ENCODE measurements around the gene C18orf32. TPM values are rescaled to one million over a fixed set of nuclear protein-coding genes. Genes with fewer than 3 reads are reported as not detected.
A peak's percentile ranks its signal among the peaks of the same experiment; 100 is the strongest.
"Not testable (repeated sequence)": the region's sequence is repeated elsewhere in the genome, so short reads cannot be mapped to it uniquely, and the experiment has no call there.

The C18orf32 gene
- total RNA-seq, 2 experiments from 2014 or later, result 14.9 to 20.9 TPM

DNA sequence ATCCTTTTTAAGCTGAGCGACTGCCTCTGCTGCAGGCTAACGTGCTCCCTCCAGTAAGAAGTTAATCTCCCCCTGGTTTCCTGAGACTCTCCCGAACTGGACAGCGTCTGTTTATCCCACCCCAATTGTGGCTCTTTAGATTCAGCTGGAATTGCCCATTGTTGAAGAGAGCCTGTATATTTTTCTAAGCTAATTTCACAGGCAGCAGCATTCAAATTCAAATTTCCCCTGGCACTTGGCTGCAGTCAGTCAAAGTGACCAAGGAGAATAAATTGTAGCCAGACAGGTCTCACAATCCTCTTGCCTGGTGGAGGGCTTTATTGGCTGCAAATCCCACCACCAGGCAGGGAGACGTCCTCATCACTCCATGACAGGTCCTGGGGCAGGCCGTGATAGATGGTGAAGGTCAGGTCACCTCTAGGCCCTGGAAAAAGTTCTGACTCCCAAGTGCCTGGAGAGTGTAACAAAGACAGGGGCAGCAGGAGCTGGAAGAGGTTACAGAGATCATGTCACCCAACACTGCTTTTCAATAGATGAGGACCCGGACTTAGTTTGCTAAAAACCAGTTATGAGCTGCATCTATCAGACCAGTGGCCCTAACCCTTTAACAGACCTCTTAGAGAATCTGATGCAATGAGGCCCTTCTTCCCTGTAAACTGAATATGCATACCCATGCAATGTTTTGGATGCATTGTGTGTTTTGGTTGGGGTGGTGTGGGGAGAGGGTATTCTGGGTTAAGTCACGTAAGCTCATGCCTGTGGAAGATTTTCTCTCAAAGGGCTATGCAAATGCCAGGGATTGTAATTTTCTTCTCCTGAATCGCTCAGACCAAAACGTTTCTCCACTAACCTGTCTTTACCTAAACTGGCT, 32.3 kb upstream of the C18orf32 start:
- CTCF ChIA-PET, result interaction anchor here (1.6 to 3.3 kb wide), 2 partner anchors 9 to 339 kb away, joined by 5 to 14 read pairs; no protein-coding TSS in a partner anchor
- ATAC-seq (no peak), DNase-seq (no peak)
- no peaks in the 10 kb centered on the region for H3K36me3 Mint-ChIP-seq (ENCODE audit: low read depth)
- no peaks in the 10 kb centered on the region for H3K4me1 Mint-ChIP-seq (ENCODE audit: low read depth)
- H3K27me3 Mint-ChIP-seq (ENCODE audit: low read depth), result peaks cover 9% of the 10 kb centered on the region
- no peak overlapping the region for H3K27ac Mint-ChIP-seq
- POLR2A ChIA-PET, result interaction anchor here (0.7 kb wide), 1 partner anchor 1452 kb away, joined by 4 read pairs; no protein-coding TSS in a partner anchor
- no peaks in the 10 kb centered on the region for H3K9me3 Mint-ChIP-seq (ENCODE audit: insufficient read depth)
- H3K4me3 Mint-ChIP-seq, result no peak overlapping the region

DNA sequence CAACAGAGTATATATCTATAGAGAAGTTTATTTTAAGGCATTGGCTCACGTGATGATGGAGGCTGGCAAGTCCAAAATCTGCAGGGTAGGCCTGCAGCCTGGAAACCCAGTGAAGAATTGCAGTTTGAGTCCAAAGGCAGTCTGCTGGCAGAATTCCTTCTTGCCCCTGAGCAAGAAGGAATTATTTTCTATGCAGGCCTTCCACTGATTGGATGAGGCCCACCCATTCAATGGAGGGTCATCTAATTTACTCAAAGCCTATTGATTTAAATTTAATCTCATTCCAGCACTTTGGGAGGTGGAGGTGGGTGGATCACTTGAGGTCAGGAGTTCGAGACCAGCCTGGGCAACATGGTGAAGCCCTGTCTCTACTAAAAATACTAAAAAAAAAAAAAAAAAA, 30.4 kb upstream of the C18orf32 start:
- CTCF ChIA-PET, result interaction anchor here (1.3 kb wide), 1 partner anchor 344 kb away, joined by 3 read pairs; no protein-coding TSS in a partner anchor
- H3K27me3 Mint-ChIP-seq (ENCODE audit: low read depth), result peaks cover 2% of the 10 kb centered on the region

DNA sequence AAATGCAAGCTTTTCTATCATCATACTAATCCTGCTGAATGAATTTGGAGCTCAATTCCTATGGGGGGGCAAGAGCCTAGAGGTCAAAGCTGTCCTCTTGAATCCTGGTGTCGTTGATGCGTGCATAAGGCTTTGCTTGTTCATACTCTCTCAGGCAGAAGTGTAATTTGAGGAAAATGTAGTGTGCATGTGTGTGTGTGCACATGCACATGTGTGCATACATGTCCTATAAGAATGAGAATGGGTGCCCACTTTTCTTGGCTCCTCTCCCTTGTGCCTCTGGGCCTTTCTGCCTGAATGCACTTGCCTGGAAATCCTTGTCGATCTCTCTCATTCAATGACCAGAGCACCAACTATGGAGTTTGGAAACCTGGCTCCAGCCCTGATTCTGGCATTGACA, 28.5 kb upstream of the C18orf32 start:
- ATAC-seq, result no peak
- H3K36me3 Mint-ChIP-seq (ENCODE audit: low read depth), result no peaks in the 10 kb centered on the region
- no peaks in the 10 kb centered on the region for H3K9me3 Mint-ChIP-seq (ENCODE audit: insufficient read depth)
- CTCF ChIA-PET, result interaction anchor here (1.9 kb wide), 1 partner anchor 343 kb away, joined by 10 read pairs; no protein-coding TSS in a partner anchor
- H3K4me1 Mint-ChIP-seq (ENCODE audit: low read depth), result no peaks in the 10 kb centered on the region
- POLR2A ChIA-PET, result no interaction called here
- H3K27me3 Mint-ChIP-seq (ENCODE audit: low read depth), result peaks cover 2% of the 10 kb centered on the region
- H3K4me3 Mint-ChIP-seq, result no peak overlapping the region
- DNase-seq, result no peak
- no peak overlapping the region for H3K27ac Mint-ChIP-seq

More for the DNA sequence above, 30.4 kb upstream of the C18orf32 start:
- H3K36me3 Mint-ChIP-seq (ENCODE audit: low read depth), result no peaks in the 10 kb centered on the region
- H3K9me3 Mint-ChIP-seq (ENCODE audit: insufficient read depth), result no peaks in the 10 kb centered on the region
- H3K4me1 Mint-ChIP-seq (ENCODE audit: low read depth), result no peaks in the 10 kb centered on the region
- DNase-seq, result no peak
- no peak for ATAC-seq
- no peak overlapping the region for H3K27ac Mint-ChIP-seq
- POLR2A ChIA-PET, result no interaction called here
- H3K4me3 Mint-ChIP-seq, result no peak overlapping the region

DNA sequence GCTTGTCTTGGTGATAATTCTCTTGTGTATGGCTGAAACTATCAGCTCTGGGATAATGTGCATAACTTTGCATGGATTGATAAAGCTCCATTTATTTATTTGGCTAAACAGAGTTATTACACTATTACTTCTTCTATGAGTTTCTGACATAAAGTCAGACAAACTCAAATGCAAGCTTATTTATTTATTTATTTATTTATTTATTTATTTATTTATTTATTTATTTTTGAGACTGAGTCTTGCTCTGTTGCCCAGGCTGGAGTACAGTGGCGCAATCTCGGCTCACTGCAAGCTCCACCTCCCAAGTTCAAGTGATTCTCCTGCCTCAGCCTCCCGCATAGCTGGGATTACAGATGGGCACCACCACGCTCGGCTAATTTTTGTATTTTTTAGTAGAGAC, 28.0 kb upstream of the C18orf32 start:
- H3K4me1 Mint-ChIP-seq (ENCODE audit: low read depth); ATAC-seq; DNase-seq; POLR2A ChIA-PET; H3K4me3 Mint-ChIP-seq; H3K9me3 Mint-ChIP-seq (ENCODE audit: insufficient read depth); H3K27ac Mint-ChIP-seq; H3K27me3 Mint-ChIP-seq (ENCODE audit: low read depth); H3K36me3 Mint-ChIP-seq (ENCODE audit: low read depth): not testable (repeated sequence)
- CTCF ChIA-PET, result interaction anchor here (1.9 kb wide), 1 partner anchor 344 kb away, joined by 10 read pairs; no protein-coding TSS in a partner anchor

DNA sequence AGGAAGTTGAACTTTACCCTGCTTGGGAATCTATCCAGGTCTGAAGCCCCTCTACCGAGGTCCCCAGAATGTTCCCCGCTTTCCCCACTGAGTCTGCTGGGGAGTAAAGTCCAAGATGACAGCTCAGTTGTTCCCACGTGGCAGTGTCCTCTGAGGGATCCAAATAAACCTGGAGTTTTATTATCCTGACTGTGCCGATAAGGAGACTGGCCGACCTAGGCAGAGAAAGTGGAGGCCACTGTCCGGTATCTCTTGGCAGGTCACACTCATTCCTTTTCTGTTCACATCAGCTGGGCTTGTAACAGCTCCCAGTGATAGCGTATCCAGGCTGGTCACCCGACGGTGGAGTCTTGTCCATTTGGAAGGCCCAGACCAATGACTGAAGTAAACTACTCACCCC, 27.5 kb upstream of the C18orf32 start:
- Mint-ChIP-seq H3K36me3 (ENCODE audit: low read depth) (no peaks in the 10 kb centered on the region), H3K27me3 (ENCODE audit: low read depth) (peaks cover 3% of the 10 kb centered on the region), H3K9me3 (ENCODE audit: insufficient read depth) (no peaks in the 10 kb centered on the region), H3K27ac (no peak overlapping the region), H3K4me1 (ENCODE audit: low read depth) (no peaks in the 10 kb centered on the region), H3K4me3 (no peak overlapping the region)
- ATAC-seq, result no peak
- ChIA-PET CTCF (interaction anchor here (1.9 kb wide), 1 partner anchor 344 kb away, joined by 10 read pairs; no protein-coding TSS in a partner anchor), POLR2A (no interaction called here)
- no peak for DNase-seq

DNA sequence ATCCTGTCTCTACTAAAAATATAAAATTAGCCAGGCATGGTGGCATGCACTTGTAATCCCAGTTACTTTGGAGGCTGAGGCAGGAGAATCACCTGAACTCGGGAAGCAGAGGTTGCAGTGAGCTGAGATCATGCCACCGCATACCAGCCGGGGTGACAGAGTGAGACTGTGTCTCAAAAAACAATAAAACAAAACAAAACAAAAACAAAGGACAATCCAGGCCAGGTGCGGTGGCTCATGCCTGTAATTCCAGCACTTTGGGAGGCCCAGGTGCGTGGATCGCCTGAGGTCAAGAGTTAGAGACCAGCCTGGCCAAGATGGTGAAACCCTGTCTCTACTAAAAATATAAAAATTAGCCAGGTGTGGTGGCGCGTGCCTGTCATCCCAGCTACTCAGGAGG, 25.8 kb upstream of the C18orf32 start:
- H3K4me3 Mint-ChIP-seq; H3K36me3 Mint-ChIP-seq (ENCODE audit: low read depth); H3K9me3 Mint-ChIP-seq (ENCODE audit: insufficient read depth); H3K27ac Mint-ChIP-seq; CTCF ChIA-PET; DNase-seq; ATAC-seq; H3K4me1 Mint-ChIP-seq (ENCODE audit: low read depth): not testable (repeated sequence)
- peaks cover 11% of the 10 kb centered on the region for H3K27me3 Mint-ChIP-seq (ENCODE audit: low read depth)
- POLR2A ChIA-PET, result interaction anchor here (0.7 kb wide), 1 partner anchor 93 kb away, joined by 6 read pairs; no protein-coding TSS in a partner anchor

DNA sequence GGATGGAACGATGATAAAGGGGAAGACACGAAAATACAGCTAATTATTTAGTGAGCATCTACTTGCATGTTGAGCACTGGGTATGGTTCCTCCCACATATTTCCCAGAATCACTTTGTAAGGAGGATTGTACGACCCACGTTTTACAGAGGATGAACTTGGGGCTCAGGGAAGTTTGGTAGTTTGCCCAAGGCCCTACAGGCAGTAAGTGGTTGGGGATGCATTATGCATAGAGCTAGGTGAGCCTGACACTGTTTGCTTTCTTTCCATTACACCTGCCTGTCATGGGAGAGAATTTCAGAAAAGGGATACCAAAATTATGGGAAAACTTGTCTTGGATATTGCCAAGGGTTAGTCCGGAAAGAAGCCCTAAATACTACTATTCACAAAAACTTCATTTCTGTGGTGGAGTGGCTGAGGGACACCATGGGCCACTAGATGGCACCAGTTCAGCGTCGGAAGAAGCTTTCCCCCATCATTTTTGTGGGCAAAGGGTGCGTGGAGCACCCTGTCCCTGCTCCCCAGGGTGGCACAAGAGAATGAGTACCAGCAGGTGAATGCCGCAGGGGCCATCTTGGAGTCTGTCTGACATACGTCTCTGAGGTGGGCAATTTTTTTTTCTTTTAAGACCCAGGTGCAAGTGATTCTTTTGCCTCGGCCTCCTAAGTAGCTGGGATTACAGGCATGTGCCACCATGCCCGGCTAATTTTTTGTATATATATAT, 23.5 kb upstream of the C18orf32 start:
- H3K4me1 Mint-ChIP-seq (ENCODE audit: low read depth), result no peaks in the 10 kb centered on the region
- peak; percentile 74 for ATAC-seq
- peaks cover 18% of the 10 kb centered on the region for H3K27me3 Mint-ChIP-seq (ENCODE audit: low read depth)
- H3K36me3 Mint-ChIP-seq (ENCODE audit: low read depth), result no peaks in the 10 kb centered on the region
- POLR2A ChIA-PET, result no interaction called here
- no peak overlapping the region for H3K27ac Mint-ChIP-seq
- no peaks in the 10 kb centered on the region for H3K9me3 Mint-ChIP-seq (ENCODE audit: insufficient read depth)
- CTCF ChIA-PET, result interaction anchor here (0.7 to 2.9 kb wide), 21 partner anchors 9 to 699 kb away, joined by 3 to 61 read pairs (median 4); no protein-coding TSS in a partner anchor
- H3K4me3 Mint-ChIP-seq, result no peak overlapping the region
- DNase-seq, result peak; percentile 59

DNA sequence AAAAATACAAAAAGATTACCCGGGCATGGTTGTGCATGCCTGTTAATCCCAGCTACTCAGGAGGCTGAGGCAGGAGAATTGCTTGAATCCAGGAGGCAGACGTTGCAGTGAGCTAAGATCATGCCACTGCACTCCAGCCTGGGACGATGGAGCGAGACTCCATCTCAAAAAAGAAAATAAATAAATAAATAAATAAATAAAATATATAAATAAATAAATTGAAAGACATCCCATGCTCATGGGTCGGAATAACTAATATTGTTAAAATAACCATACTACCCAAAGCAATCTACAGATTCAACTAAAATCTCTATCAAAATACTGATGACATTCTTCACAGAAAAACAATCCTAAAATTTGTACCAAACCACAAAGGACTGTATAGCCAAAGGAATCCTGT, 19.4 kb upstream of the C18orf32 start:
- H3K36me3 Mint-ChIP-seq (ENCODE audit: low read depth); POLR2A ChIA-PET; H3K4me3 Mint-ChIP-seq; H3K4me1 Mint-ChIP-seq (ENCODE audit: low read depth); ATAC-seq; CTCF ChIA-PET; H3K27ac Mint-ChIP-seq; DNase-seq; H3K9me3 Mint-ChIP-seq (ENCODE audit: insufficient read depth): not testable (repeated sequence)
- peaks cover 24% of the 10 kb centered on the region for H3K27me3 Mint-ChIP-seq (ENCODE audit: low read depth)

DNA sequence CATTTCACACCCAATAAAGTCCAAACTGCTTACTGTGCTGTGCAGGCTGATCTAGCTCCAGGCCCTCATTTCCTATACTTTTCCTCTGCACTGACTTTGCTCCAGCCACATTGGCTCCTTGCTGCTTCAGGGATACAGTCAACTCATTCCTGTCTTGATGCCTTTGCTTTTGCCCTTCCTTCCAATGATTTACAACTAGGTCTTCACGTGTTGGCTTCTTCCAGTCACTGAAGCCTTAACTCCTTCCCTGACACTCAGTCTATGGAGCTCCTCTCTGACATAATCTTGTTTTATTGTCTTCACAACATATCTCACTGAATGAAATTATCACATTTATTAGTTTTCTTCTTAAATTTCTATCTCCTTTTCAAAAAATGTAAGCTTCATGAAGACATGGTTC, 16.9 kb upstream of the C18orf32 start:
- CTCF ChIA-PET, result no interaction called here
- ATAC-seq (no peak), DNase-seq (no peak)
- Mint-ChIP-seq H3K27me3 (ENCODE audit: low read depth) (peaks cover 27% of the 10 kb centered on the region), H3K9me3 (ENCODE audit: insufficient read depth) (no peaks in the 10 kb centered on the region), H3K4me1 (ENCODE audit: low read depth) (no peaks in the 10 kb centered on the region), H3K4me3 (no peak overlapping the region), H3K27ac (no peak overlapping the region), H3K36me3 (ENCODE audit: low read depth) (no peaks in the 10 kb centered on the region)
- POLR2A ChIA-PET, result no interaction called here

DNA sequence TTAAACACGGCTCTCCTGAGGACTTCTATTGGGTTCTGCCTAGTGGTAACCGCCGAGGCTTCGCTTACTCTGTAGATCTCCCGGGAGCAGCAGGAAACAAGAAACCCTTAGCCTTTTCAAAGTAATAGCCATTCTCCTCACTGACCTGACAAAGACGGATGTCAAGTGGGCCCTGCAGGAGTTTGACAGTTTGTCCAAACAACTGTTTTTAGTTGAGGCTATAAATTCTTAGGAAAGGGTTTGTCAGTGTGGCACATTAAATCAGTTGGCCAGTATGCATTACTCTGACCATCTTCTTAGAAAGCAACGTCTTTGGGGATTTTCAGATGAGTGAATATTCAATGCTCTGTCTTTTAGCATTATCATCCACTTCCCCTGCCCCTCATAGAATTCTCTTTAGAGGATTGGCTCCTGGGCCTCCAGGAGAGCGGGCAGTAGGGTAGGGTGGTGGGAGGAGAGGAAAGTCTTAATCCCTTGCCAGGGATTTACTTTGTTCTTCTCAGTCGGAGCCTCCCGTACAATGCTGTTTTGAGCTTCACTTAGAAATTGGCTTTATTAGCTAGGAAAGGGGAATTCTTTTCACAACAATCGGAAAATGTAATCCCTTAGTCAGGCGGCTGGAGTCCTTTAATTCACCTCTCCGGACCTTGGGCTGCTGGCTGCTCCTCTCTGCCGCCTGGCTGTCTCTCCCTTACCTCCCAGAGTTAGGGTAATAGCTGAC, 13.3 kb upstream of the C18orf32 start:
- Mint-ChIP-seq H3K27ac (no peak overlapping the region), H3K9me3 (ENCODE audit: insufficient read depth) (no peaks in the 10 kb centered on the region), H3K4me1 (ENCODE audit: low read depth) (no peaks in the 10 kb centered on the region), H3K27me3 (ENCODE audit: low read depth) (peaks cover 16% of the 10 kb centered on the region), H3K4me3 (no peak overlapping the region), H3K36me3 (ENCODE audit: low read depth) (no peaks in the 10 kb centered on the region)
- ChIA-PET POLR2A (no interaction called here), CTCF (no interaction called here)
- DNase-seq, result no peak
- no peak for ATAC-seq

DNA sequence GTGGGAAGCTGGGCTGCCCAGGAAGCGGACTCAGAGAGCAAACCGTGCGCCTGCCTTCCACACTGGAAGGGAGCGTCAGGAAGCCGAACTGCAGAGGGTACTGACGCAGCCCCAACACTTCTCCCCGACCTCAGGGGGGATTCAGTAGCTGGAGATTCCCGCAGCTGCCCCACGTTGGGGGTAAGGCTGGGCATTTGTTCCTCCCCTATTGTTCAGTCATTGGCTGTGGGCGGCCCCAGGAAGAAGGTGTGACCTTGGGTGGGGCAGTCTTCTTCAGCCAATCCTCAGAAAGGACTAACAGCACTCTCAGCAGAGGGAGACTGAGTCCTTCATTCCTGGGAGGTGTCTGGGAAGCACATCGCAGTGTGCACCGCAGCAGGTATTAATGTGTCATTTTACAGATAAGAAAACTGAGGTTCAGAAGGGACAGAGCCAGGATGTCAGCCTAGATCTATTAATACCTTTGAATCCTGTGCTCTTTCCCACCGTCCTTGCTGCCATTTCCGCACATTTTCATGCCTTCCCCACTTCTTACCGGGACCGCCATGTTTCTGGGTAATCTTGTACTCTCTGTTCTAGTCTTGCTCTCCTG, 12.1 kb upstream of the C18orf32 start:
- no peak overlapping the region for H3K27ac Mint-ChIP-seq
- peaks cover 18% of the 10 kb centered on the region for H3K27me3 Mint-ChIP-seq (ENCODE audit: low read depth)
- no peaks in the 10 kb centered on the region for H3K36me3 Mint-ChIP-seq (ENCODE audit: low read depth)
- ATAC-seq (no peak), DNase-seq (no peak)
- ChIA-PET CTCF (no interaction called here), POLR2A (no interaction called here)
- H3K4me3 Mint-ChIP-seq, result no peak overlapping the region
- H3K4me1 Mint-ChIP-seq (ENCODE audit: low read depth), result no peaks in the 10 kb centered on the region
- no peaks in the 10 kb centered on the region for H3K9me3 Mint-ChIP-seq (ENCODE audit: insufficient read depth)

All from activated CD8-positive, alpha-beta T cell treated with anti-CD3 and anti-CD28 coated beads, Interleukin-2, amount 10 ng/mL, durations not matched to agents 7 days and 5 days (primary cell).